ENCODE results near the gene GLO1.
"Not testable (repeated sequence)": the region's sequence is repeated elsewhere in the genome, so short reads cannot be mapped to it uniquely, and the experiment has no call there.

The GLO1 gene

GRCh38 chr6:38705924-38706323 is 3.0 kb upstream of the GLO1 start:
- DNase-seq (ENCODE audit: low spot score), result no peak

- no peak for DNase-seq (ENCODE audit: low spot score)
These were observed 1.1 kb upstream of the GLO1 start for GRCh38 chr6:38703949-38704590.

GRCh38 chr6:38701551-38701950 is 1.4 kb downstream of the GLO1 start:
- no peak for DNase-seq (ENCODE audit: low spot score)

GRCh38 chr6:38699702-38700101 is 3.2 kb downstream of the GLO1 start:
- DNase-seq (ENCODE audit: low spot score), result not testable (repeated sequence)

GRCh38 chr6:38697846-38698245 is 5.1 kb downstream of the GLO1 start:
- DNase-seq (ENCODE audit: low spot score), result no peak

GRCh38 chr6:38696345-38696744 is 6.6 kb downstream of the GLO1 start:
- DNase-seq (ENCODE audit: low spot score), result no peak

GRCh38 chr6:38695933-38696332 is 7.0 kb downstream of the GLO1 start:
- no peak for DNase-seq (ENCODE audit: low spot score)

GRCh38 chr6:38695227-38695900 is 7.6 kb downstream of the GLO1 start:
- no peak for DNase-seq (ENCODE audit: low spot score)

- DNase-seq (ENCODE audit: low spot score), result no peak
These were observed 14.3 kb downstream of the GLO1 start for GRCh38 chr6:38688579-38689087.

GRCh38 chr6:38687549-38687948 is 15.4 kb downstream of the GLO1 start:
- no peak for DNase-seq (ENCODE audit: low spot score)

- DNase-seq (ENCODE audit: low spot score), result no peak
These were observed 15.9 kb downstream of the GLO1 start for GRCh38 chr6:38687043-38687353.

GRCh38 chr6:38686270-38687042 is 16.5 kb downstream of the GLO1 start:
- no peak for DNase-seq (ENCODE audit: low spot score)

- no peak for DNase-seq (ENCODE audit: low spot score)
These were observed 18.0 kb downstream of the GLO1 start for GRCh38 chr6:38684904-38685303.

GRCh38 chr6:38684237-38684636 is 18.7 kb downstream of the GLO1 start:
- no peak for DNase-seq (ENCODE audit: low spot score)

- no peak for DNase-seq (ENCODE audit: low spot score)
These were observed 21.1 kb downstream of the GLO1 start for GRCh38 chr6:38681850-38682249.

- no peak for DNase-seq (ENCODE audit: low spot score)
These were observed 23.3 kb downstream of the GLO1 start for GRCh38 chr6:38679668-38680067.

GRCh38 chr6:38678178-38678760 is 24.7 kb downstream of the GLO1 start:
- DNase-seq (ENCODE audit: low spot score), result no peak

- DNase-seq (ENCODE audit: low spot score), result no peak
These were observed 25.9 kb downstream of the GLO1 start for GRCh38 chr6:38676974-38677544.

GRCh38 chr6:38676236-38676973 is 26.5 kb downstream of the GLO1 start:
- DNase-seq (ENCODE audit: low spot score), result no peak

- no peak for DNase-seq (ENCODE audit: low spot score)
These were observed 29.4 kb downstream of the GLO1 start for GRCh38 chr6:38673397-38674165.

- peak; percentile 69 for DNase-seq (ENCODE audit: low spot score)
These were observed 31.0 kb downstream of the GLO1 start for GRCh38 chr6:38671885-38672467.

All from COLO829 (cell line).